ENCODE data around the gene NOTUM. TPM values are rescaled to one million over a fixed set of nuclear protein-coding genes. Genes with fewer than 3 reads are reported as not detected.

NOTUM gene
- total RNA-seq, 1 donor from 2014 or later: 1.7 TPM

- H3K27me3 Mint-ChIP-seq (ENCODE audit: low read depth, unreplicated experiment): no peaks in the 10 kb centered on the region
- H3K4me1 Mint-ChIP-seq (ENCODE audit: low read depth, unreplicated experiment): peaks cover 7% of the 10 kb centered on the region
- Histone ChIP-seq H3K79me2 (ENCODE audit: insufficient read depth, low read length) (peaks cover 7% of the 10 kb centered on the region), H3K4me1 (ENCODE audit: insufficient read depth, low read length) (peaks cover 7% of the 10 kb centered on the region), H3K36me3 (ENCODE audit: insufficient read depth, low read length) (peaks cover 7% of the 10 kb centered on the region), H4K20me1 (ENCODE audit: insufficient read depth, low read length) (peaks cover 6% of the 10 kb centered on the region), H3K4me3 (ENCODE audit: insufficient read depth, low read depth, low read length) (peak within 1 kb of the TSS; percentile 65), H3K9ac (ENCODE audit: low read length) (peak within 1 kb of the TSS; percentile 92), H2AFZ (ENCODE audit: low read depth, low read length) (peak within 1 kb of the TSS; percentile 96), H3K27me3 (ENCODE audit: insufficient read depth, low read length) (no peaks in the 10 kb centered on the region), H3K4me2 (ENCODE audit: low read length) (peak within 1 kb of the TSS; percentile 97), H3K27ac (ENCODE audit: low read depth, low read length) (peak within 1 kb of the TSS; percentile 94), H3K9me3 (ENCODE audit: insufficient read depth, low read depth, low read length) (peaks cover 2% of the 10 kb centered on the region)
- FAIRE-seq: no peak
- peaks cover 4% of the 10 kb centered on the region for H3K36me3 Mint-ChIP-seq (ENCODE audit: low read depth, unreplicated experiment)
- H3K4me3 Mint-ChIP-seq (ENCODE audit: unreplicated experiment): peak within 1 kb of the TSS; percentile 91
- peak within 1 kb of the TSS; percentile 91 for H3K27ac Mint-ChIP-seq (ENCODE audit: unreplicated experiment)
- TF ChIP-seq EZH2 (IDR thresholded peaks at IDR 0.05; ENCODE audit: insufficient read depth, low read length) (no peak), CTCF (IDR thresholded peaks at IDR 0.05; ENCODE audit: insufficient read depth, low read depth, low read length) (no peak)
- DNase-seq (ENCODE audit: low read depth): peak; percentile 76
- H3K9me3 Mint-ChIP-seq (ENCODE audit: unreplicated experiment): peaks cover 6% of the 10 kb centered on the region
Observed at GRCh38 chr17:81977211-81977808, 16.3 kb upstream of the NOTUM start, which contains the start of gene ASPSCR1. Gene ASPSCR1 (plus strand): TSS chr17:81977629. CDS start chr17:81977647, 18 bp downstream.

- Histone ChIP-seq H2AFZ (ENCODE audit: low read depth, low read length) (peak overlapping the region; percentile 96), H4K20me1 (ENCODE audit: insufficient read depth, low read length) (peaks cover 6% of the 10 kb centered on the region), H3K4me1 (ENCODE audit: insufficient read depth, low read length) (peaks cover 7% of the 10 kb centered on the region), H3K4me2 (ENCODE audit: low read length) (peak overlapping the region; percentile 97), H3K27me3 (ENCODE audit: insufficient read depth, low read length) (no peaks in the 10 kb centered on the region), H3K36me3 (ENCODE audit: insufficient read depth, low read length) (peaks cover 7% of the 10 kb centered on the region), H3K79me2 (ENCODE audit: insufficient read depth, low read length) (peaks cover 7% of the 10 kb centered on the region), H3K9me3 (ENCODE audit: insufficient read depth, low read depth, low read length) (peaks cover 2% of the 10 kb centered on the region), H3K4me3 (ENCODE audit: insufficient read depth, low read depth, low read length) (peak overlapping the region; percentile 65), H3K9ac (ENCODE audit: low read length) (peak overlapping the region; percentile 92), H3K27ac (ENCODE audit: low read depth, low read length) (peak overlapping the region; percentile 52)
- Mint-ChIP-seq H3K27me3 (ENCODE audit: low read depth, unreplicated experiment) (no peaks in the 10 kb centered on the region), H3K9me3 (ENCODE audit: unreplicated experiment) (peaks cover 8% of the 10 kb centered on the region), H3K27ac (ENCODE audit: unreplicated experiment) (peak overlapping the region; percentile 91), H3K4me1 (ENCODE audit: low read depth, unreplicated experiment) (peaks cover 7% of the 10 kb centered on the region), H3K4me3 (ENCODE audit: unreplicated experiment) (peak overlapping the region; percentile 91), H3K36me3 (ENCODE audit: low read depth, unreplicated experiment) (peaks cover 4% of the 10 kb centered on the region)
- no peak for TF ChIP-seq EZH2 (IDR thresholded peaks at IDR 0.05; ENCODE audit: insufficient read depth, low read length)
- TF ChIP-seq CTCF (IDR thresholded peaks at IDR 0.05; ENCODE audit: insufficient read depth, low read depth, low read length): no peak
- FAIRE-seq (no peak), DNase-seq (ENCODE audit: low read depth) (no peak)
Observed at GRCh38 chr17:81976332-81977210, 15.6 kb upstream of the NOTUM start.
